Ramos (cell line): ENCODE data around the gene NEAT1.

Experiments
- in situ Hi-C: fragments of 300-500 bp; cut with MboI; formaldehyde crosslinking; loops from one replicate; pipeline ENCODE4 v1.14.3; 2022; ENCODE audit warnings: low sequenced_read_pairs; ENCODE audit not compliant: unreplicated experiment

Gene NEAT1

GRCh38 chr11:65420979-65421793, 1.4 kb upstream of the NEAT1 start:
- in situ Hi-C loops: no loop called here

- in situ Hi-C loops: no loop called here
Observed at GRCh38 chr11:65421794-65422632, 585 bp upstream of the NEAT1 start.

- in situ Hi-C loops: no loop called here
Observed at GRCh38 chr11:65423516-65424204, 1.1 kb downstream of the NEAT1 start.

DNA sequence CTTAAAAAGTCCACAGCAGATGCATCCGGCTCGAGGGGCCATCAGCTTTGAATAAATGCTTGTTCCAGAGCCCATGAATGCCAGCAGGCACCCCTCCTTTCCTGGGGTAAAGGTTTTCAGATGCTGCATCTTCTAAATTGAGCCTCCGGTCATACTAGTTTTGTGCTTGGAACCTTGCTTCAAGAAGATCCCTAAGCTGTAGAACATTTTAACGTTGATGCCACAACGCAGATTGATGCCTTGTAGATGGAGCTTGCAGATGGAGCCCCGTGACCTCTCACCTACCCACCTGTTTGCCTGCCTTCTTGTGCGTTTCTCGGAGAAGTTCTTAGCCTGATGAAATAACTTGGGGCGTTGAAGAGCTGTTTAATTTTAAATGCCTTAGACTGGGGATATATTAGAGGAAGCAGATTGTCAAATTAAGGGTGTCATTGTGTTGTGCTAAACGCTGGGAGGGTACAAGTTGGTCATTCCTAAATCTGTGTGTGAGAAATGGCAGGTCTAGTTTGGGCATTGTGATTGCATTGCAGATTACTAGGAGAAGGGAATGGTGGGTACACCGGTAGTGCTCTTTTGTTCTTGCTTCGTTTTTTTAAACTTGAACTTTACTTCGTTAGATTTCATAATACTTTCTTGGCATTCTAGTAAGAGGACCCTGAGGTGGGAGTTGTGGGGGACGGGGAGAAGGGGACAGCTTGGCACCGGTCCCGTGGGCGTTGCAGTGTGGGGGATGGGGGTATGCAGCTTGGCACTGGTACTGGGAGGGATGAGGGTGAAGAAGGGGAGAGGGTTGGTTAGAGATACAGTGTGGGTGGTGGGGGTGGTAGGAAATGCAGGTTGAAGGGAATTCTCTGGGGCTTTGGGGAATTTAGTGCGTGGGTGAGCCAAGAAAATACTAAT, 1.9 kb downstream of the NEAT1 start:
- in situ Hi-C loops: no loop called here

- in situ Hi-C loops: no loop called here
Observed at GRCh38 chr11:65425105-65425970, 2.7 kb downstream of the NEAT1 start.

DNA sequence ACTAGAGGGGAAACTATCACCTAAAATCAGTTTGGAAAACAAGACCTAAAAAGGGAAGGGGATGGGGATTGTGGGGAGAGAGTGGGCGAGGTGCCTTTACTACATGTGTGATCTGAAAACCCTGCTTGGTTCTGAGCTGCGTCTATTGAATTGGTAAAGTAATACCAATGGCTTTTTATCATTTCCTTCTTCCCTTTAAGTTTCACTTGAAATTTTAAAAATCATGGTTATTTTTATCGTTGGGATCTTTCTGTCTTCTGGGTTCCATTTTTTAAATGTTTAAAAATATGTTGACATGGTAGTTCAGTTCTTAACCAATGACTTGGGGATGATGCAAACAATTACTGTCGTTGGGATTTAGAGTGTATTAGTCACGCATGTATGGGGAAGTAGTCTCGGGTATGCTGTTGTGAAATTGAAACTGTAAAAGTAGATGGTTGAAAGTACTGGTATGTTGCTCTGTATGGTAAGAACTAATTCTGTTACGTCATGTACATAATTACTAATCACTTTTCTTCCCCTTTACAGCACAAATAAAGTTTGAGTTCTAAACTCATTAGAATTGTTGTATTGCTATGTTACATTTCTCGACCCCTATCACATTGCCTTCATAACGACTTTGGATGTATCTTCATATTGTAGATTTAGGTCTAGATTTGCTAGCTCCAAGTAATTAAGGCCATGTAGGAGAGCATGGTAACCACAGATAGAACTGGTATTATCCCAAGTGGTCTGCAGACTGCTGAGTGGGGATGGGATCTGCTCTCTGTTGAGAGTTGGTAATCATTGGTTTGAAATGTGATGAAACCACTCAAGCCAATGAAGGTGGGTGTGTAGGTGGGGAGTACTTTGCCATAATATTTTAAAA, 3.6 kb downstream of the NEAT1 start:
- in situ Hi-C loops: no loop called here

DNA sequence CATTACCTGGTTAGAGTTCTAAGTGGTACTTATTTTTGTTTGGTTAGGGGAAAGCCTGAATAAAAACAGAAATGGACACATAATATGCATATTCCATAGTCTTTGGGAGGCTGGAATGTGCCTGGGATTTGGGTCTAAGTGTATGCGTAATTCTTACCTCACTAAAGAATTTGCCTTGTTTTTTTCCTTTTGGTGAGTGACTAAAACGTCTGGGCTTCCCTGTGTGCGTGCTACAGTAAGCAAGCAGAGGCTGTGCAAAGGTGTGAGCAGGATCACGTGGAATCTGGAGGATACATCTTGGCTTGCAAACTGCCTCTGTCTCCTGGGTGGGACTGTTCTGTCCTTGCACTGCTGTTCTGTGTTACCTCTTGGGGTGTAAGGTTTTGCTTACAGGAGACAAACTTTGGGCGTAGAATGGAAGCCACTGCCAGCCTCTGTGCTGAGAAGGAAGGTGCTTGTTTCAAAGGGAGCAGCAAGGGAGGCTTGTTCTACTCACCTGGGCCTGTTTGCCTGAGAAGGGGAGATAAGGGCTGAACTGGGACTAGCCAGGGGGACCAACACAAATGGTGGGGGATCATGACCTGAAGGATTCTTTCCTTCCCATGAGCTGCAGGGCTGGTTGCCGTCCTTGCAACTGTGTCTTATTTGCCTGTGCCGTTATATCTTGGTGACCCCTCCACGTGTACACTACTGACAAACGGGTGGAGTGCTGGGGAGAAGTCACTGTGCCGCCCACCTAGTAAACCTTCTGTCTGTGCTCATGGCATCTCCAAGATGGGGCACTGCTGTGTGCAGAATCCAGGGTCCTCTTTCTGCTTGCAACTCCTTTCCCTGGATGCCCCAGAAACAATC, 4.5 kb downstream of the NEAT1 start:
- in situ Hi-C loops: no loop called here

DNA sequence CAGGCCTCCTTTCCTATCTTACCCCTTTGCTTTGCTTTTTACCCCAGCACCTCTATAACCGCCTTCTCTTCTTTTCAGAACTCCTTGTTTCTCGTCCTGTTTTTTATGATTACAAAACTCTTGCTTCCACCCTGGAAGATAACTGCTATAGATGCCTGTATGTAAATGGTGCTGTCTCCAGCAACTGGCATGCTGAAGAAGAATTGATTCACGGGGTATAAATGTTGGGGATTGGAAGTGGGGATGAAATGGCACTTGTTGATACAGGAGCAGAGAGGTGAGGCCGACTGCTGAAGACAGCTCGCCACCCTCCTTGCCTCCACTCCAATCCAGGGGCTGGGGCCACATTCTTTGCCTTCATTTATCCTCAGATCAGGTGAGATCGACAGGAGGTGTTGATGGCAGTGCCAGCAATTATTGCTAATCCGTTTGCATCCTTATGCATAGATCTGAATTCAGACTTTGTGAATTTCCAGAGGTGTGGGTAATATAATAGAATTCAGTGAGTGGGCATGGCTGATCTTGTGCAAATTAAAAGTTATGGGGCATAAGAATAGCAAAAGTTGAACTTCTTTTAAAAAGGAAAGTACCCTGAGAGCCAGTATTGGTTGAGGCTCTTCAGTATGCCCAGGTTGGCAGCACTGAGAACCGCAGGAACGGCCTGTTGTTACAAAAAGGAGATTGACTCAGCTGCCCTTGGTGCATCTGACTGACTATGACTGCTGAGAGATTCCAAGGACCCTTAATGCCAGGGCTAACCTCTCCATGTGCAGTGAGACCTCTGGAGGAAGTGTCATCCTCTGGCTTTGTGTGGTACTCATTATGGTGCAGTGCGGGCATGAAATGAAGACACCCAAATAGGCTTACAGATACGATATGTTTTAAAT, 5.3 kb downstream of the NEAT1 start:
- in situ Hi-C loops: no loop called here

DNA sequence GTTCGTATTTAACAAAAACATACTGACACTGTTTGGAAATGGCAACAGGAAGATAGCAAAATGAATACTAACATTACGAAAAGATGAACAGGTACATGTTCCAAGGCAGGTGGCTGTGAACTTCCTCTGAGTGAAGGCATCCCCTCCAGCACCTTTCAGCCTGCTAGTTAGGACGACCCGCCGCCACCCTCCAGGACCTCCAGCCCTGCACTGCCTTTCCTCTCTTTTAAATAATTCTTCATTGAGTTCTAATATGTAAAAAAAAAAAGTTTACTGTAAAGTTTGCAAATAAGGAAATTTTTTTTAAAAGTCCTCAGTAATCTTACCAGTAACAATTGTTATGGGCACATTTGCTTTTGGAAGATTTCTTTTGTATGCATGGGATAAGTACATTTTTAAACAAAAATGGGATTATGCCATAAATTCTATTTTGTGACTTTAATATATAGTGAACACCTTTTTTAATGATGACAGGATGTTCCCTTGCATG, 6.0 kb downstream of the NEAT1 start:
- in situ Hi-C loops: no loop called here

- in situ Hi-C loops: no loop called here
Observed at GRCh38 chr11:65429068-65429681, 6.6 kb downstream of the NEAT1 start.

DNA sequence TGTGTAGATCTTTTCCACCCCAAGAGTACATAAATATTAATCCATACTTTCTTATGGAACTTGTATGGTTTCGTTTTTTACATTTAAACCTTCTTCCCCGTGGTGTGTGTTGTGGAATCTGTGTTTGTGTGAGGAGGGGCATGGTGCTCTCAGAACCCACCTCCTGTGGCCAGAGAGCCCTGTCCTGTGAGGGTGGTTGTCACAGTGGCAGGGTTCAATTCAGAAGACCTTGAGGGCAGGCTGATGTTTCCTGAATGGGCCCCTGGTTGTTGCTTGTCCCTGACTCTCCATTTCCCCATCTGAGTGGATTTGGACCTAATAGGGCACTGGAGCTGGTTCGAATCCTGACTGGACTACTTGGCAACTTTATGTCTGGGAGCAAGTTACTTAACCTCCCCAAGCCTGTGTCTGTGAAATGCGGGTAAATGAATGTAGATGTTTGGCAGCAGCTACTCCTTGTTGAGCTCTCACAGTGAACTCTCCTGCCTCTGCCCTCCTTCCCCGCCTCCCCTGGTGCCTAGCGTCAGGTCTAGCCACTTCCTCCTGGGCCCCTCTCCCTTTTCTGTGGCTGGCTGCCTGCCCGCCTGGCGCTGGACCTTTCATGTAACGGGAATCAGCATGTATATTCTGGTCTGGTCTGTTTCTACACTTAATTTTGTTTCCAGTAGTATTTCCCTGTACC, 7.3 kb downstream of the NEAT1 start:
- in situ Hi-C loops: no loop called here

- in situ Hi-C loops: no loop called here
Observed at GRCh38 chr11:65430406-65431217, 8.0 kb downstream of the NEAT1 start.

DNA sequence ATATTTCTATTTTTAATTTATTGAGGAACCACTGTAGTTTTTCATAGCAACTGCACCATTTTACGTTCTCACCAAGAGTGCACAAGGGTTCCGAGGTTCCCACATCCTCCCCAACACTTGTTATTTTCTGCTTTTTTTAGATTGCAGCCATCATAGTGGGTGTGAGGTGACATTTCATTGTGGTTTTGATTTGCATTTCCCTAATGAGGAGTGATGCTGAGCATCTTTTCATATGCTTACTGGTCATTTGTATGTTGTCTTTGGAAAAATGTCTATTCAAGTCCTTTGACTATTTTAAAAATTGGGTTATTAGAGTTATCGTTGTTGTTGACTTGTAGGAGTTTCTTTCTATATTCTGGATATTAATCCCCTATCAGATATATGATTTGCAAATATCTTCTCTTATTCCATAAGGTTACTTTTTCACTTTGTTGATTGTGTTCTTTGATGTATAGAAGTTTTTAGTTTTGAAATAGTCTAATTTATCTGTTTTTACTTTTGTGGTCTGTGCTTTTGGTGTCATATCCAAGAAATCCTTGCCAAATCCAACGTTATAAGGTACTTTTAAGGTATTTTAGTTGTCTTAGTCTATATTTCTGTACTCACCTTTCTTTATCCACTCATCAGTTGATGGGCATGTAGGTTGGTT, 9.0 kb downstream of the NEAT1 start:
- in situ Hi-C loops: no loop called here
